Endothelial cell of umbilical vein (primary cell): ENCODE results near the gene CTSD. TPM values are rescaled to one million over a fixed set of nuclear protein-coding genes. Genes with fewer than 3 reads are reported as not detected.

Experiments
- BruUV-seq: library from RNA; stranded (reverse); fragments of 400-500 nt; replicated peaks from 2 replicates; lab custom pipeline; 2021; lab: Mats Ljungman, UMichigan
- CTCF ChIA-PET: fragments of 300-600, 350-600 bp; sonication (Branson Sonifier 250); formaldehyde crosslinking; loops from one replicate; lab custom pipeline; 2021; ENCODE audit warnings: antibody characterized with exemption, inconsistent platforms; lab: Charles Lee
- POLR2A ChIA-PET: fragments of 300-600, 350-600 bp; sonication (Branson Sonifier 250); formaldehyde crosslinking; loops from one replicate; lab custom pipeline; 2021; ENCODE audit warnings: antibody characterized with exemption, inconsistent platforms; lab: Charles Lee
- DNase-seq: peaks from one replicate; pipeline ENCODE4 v3.0.0-alpha.2; 2011; ENCODE audit warnings: low read depth, low spot score
- FAIRE-seq: peaks from 2 replicates; lab custom pipeline; 2011; peaks lifted over from hg19 to GRCh38; lab: Jason Lieb, UNC
- H2AFZ ChIP-seq: 2 replicates; pipeline ENCODE4 v1.6.0; 2012; ENCODE audit warnings: low read depth, low read length, control low read depth, inconsistent platforms
- H3K27ac ChIP-seq: 2 replicates; pipeline ENCODE4 v1.5.1; 2011; ENCODE audit warnings: low read depth, mild to moderate bottlenecking, control low read depth, low read length, moderate library complexity; ENCODE audit not compliant: insufficient read depth
- H3K27me3 ChIP-seq, 2 experiments: 2 replicates each; pipeline versions ENCODE4 v1.6.0 to v1.6.1; 2011; ENCODE audit warnings: low read length in 2 of 2, mixed read lengths in 1 of 2; ENCODE audit not compliant: control insufficient read depth in 2 of 2, insufficient read depth in 2 of 2
- H3K36me3 ChIP-seq, 2 experiments: 2 replicates in 1 of 2; 3 replicates in 1 of 2; pipeline ENCODE4 v1.5.1; 2011; ENCODE audit warnings: low read length in 2 of 2, mild to moderate bottlenecking in 1 of 2, moderate library complexity in 1 of 2; ENCODE audit not compliant: control insufficient read depth in 2 of 2, insufficient read depth in 2 of 2; ENCODE audit errors: extremely low read depth in 1 of 2
- H3K4me1 ChIP-seq: 3 replicates; pipeline ENCODE4 v1.5.1; 2011; ENCODE audit warnings: mild to moderate bottlenecking, low read length; ENCODE audit not compliant: control insufficient read depth, insufficient read depth; ENCODE audit errors: extremely low read depth
- H3K4me2 ChIP-seq: 2 replicates; pipeline ENCODE4 v1.6.1; 2011; ENCODE audit warnings: low read length, control low read depth, mixed read lengths; ENCODE audit not compliant: insufficient read depth
- H3K4me3 ChIP-seq, 3 experiments: fragments of 200-600 bp in 1 of 3; sonication (generic), shearing (Covaris generic) in 1 of 3; replicated peaks in 1 of 3; 2 replicates each; pipeline ENCODE4 v1.5.1; 2011 to 2016; ENCODE audit warnings: control low read depth in 3 of 3, low read length in 3 of 3, mild to moderate bottlenecking in 2 of 3, inconsistent platforms in 1 of 3, low read depth in 1 of 3, moderate library complexity in 1 of 3; ENCODE audit not compliant: insufficient read depth in 1 of 3
- H3K79me2 ChIP-seq: 2 replicates; pipeline ENCODE4 v1.6.0; 2012; ENCODE audit warnings: low read length, inconsistent platforms; ENCODE audit not compliant: control insufficient read depth, insufficient read depth
- H3K9ac ChIP-seq: replicated peaks from 2 replicates; pipeline ENCODE3; 2011; ENCODE audit warnings: low read length, control low read depth; ENCODE audit not compliant: insufficient read depth; ENCODE audit errors: extremely low read depth
- H3K9me1 ChIP-seq: replicated peaks from 3 replicates; pipeline ENCODE4 v1.6.0; 2011; ENCODE audit warnings: mild to moderate bottlenecking, low read length; ENCODE audit not compliant: control insufficient read depth, insufficient read depth; ENCODE audit errors: extremely low read depth
- H3K9me3 ChIP-seq: replicated peaks from 2 replicates; pipeline ENCODE4 v1.5.1; 2012; ENCODE audit warnings: low read length, inconsistent platforms; ENCODE audit not compliant: control insufficient read depth, insufficient read depth
- H4K20me1 ChIP-seq: replicated peaks from 2 replicates; pipeline ENCODE3; 2011; ENCODE audit warnings: mild to moderate bottlenecking, low read length; ENCODE audit not compliant: control insufficient read depth, insufficient read depth; ENCODE audit errors: extremely low read depth
- EZH2 ChIP-seq: IDR thresholded peaks from 2 replicates; pipeline ENCODE4 v1.6.1; 2012; ENCODE audit warnings: borderline replicate concordance, low read depth, mild to moderate bottlenecking, moderate library complexity, low read length, inconsistent platforms; ENCODE audit not compliant: severe bottlenecking
- FOS ChIP-seq: IDR thresholded peaks from 2 replicates; pipeline ENCODE4 v1.6.1; 2011; ENCODE audit warnings: mild to moderate bottlenecking, low read length, moderate library complexity, borderline replicate concordance; ENCODE audit not compliant: insufficient read depth
- JUN ChIP-seq: IDR thresholded peaks from 2 replicates; pipeline ENCODE4 v1.6.1; 2011; ENCODE audit warnings: borderline replicate concordance, low read depth; ENCODE audit not compliant: insufficient read length, insufficient read depth
- MYC ChIP-seq: IDR thresholded peaks from one replicate; pipeline ENCODE4 v1.6.1; 2011; ENCODE audit warnings: mild to moderate bottlenecking, low read depth, low read length
- POLR2A ChIP-seq: IDR thresholded peaks from 2 replicates; pipeline ENCODE4 v1.6.1; 2012; ENCODE audit warnings: low read depth, mild to moderate bottlenecking, control low read depth, low read length
- POLR2AphosphoS5 ChIP-seq: IDR thresholded peaks from 2 replicates; pipeline ENCODE4 v1.6.1; 2012; ENCODE audit warnings: low read depth, mild to moderate bottlenecking, control low read depth, low read length, moderate library complexity; ENCODE audit not compliant: insufficient read depth
- dilution Hi-C: fragments of 300-500 bp; cut with MboI; formaldehyde crosslinking; loops from one replicate; pipeline ENCODE4 v1.15.0; 2019; ENCODE audit warnings: low sequenced_read_pairs; ENCODE audit not compliant: extremely low pct_ligation_motif_present
- intact Hi-C: fragments of 100-400 bp; cut with micrococcal nuclease; formaldehyde crosslinking; loops from one replicate; pipeline ENCODE4 v1.10.0; 2022
- polyA plus RNA-seq, 4 experiments: library from polyadenylated mRNA; depleted of rRNA in 3 of 4; stranded (reverse) in 3 of 4; unstranded in 1 of 4; fragments of >200 nt; gene quantifications; 2 replicates each; pipeline versions ENCODE4 v1.2.1 to v1.2.3, GENCODE V29; 2011 to 2012; ENCODE audit warnings: missing spikeins in 1 of 4
- total RNA-seq: library from RNA; stranded (reverse); gene quantifications from 2 replicates; pipeline ENCODE4 v1.2.3, GENCODE V29; 2021
- TF ChIP-seq, protein P1 (sequence below): IDR thresholded peaks from 2 replicates; pipeline ENCODE4 v1.6.1; 2011; ENCODE audit not compliant: insufficient read depth, insufficient read length
- TF ChIP-seq, protein P2 (sequence below), 2 donors: IDR thresholded peaks; 1 replicate in 1 of 2; 2 replicates in 1 of 2; pipeline ENCODE4 v1.5.1; 2011; ENCODE audit warnings: low read length in 2 of 2, mild to moderate bottlenecking in 2 of 2, moderate library complexity in 2 of 2, control low read depth in 1 of 2, inconsistent platforms in 1 of 2, low read depth in 1 of 2; ENCODE audit not compliant: insufficient read depth in 1 of 2; ENCODE audit errors: extremely low read depth in 1 of 2

The CTSD gene
- total and polyA plus RNA-seq, 2 donors (not counting 3 experiments of a cell fraction or from before 2014, with no cell fraction given): 215 to 248 TPM

DNA sequence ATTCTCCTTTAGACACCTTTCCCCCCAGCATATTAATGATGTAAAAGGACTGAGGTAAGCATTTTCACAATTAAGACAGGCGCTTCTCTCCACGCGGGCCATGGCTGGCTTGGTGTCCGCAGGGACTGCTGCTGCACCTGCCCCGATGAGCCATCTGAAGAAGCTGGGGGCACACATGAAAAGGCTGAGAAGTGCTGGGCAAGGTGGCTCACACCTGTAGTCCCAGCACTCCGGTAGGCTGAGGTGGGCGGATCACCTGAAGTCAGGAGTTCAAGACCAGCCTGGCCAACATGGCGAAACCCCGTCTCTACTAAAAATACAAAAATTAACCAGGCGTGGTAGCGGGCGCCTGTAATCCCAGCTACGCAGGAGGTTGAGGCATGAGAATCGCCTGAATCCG lies 45.4 kb downstream of the CTSD start:
- FAIRE-seq: no peak

More for the DNA sequence above, 45.4 kb downstream of the CTSD start:
- no peaks in the 10 kb centered on the region for H4K20me1 ChIP-seq
- no peak overlapping the region for H3K9ac ChIP-seq
- no peaks in the 10 kb centered on the region for H3K9me3 ChIP-seq
- no peak for TF ChIP-seq POLR2AphosphoS5
- TF ChIP-seq MYC: no peak
- TF ChIP-seq, protein P1, sequence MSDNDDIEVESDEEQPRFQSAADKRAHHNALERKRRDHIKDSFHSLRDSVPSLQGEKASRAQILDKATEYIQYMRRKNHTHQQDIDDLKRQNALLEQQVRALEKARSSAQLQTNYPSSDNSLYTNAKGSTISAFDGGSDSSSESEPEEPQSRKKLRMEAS: no peak
- no peak for TF ChIP-seq FOS
- TF ChIP-seq JUN: no peak
- TF ChIP-seq EZH2: no peak
- TF ChIP-seq, protein P2, sequence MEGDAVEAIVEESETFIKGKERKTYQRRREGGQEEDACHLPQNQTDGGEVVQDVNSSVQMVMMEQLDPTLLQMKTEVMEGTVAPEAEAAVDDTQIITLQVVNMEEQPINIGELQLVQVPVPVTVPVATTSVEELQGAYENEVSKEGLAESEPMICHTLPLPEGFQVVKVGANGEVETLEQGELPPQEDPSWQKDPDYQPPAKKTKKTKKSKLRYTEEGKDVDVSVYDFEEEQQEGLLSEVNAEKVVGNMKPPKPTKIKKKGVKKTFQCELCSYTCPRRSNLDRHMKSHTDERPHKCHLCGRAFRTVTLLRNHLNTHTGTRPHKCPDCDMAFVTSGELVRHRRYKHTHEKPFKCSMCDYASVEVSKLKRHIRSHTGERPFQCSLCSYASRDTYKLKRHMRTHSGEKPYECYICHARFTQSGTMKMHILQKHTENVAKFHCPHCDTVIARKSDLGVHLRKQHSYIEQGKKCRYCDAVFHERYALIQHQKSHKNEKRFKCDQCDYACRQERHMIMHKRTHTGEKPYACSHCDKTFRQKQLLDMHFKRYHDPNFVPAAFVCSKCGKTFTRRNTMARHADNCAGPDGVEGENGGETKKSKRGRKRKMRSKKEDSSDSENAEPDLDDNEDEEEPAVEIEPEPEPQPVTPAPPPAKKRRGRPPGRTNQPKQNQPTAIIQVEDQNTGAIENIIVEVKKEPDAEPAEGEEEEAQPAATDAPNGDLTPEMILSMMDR (IDR thresholded peaks at IDR 0.05; ENCODE audit: extremely low read depth in 1 of 2, insufficient read depth in 1 of 2, low read depth in 1 of 2, low read length in 2 of 2): no peak
- no peak for TF ChIP-seq POLR2A
- BruUV-seq: no TSS peak
- no peak overlapping the region for H3K4me2 ChIP-seq
- H3K79me2 ChIP-seq: no peaks in the 10 kb centered on the region
- intact Hi-C loops: no loop called here
- DNase-seq: no peak
- no peak overlapping the region for H3K27ac ChIP-seq
- H3K36me3 ChIP-seq: no peaks in the 10 kb centered on the region
- H3K9me1 ChIP-seq: no peaks in the 10 kb centered on the region
- no peaks in the 10 kb centered on the region for H3K4me1 ChIP-seq
- H3K4me3 ChIP-seq: no peak overlapping the region
- peaks cover 0 to 1% of the 10 kb centered on the region in 2 experiments for H3K27me3 ChIP-seq
- POLR2A ChIA-PET: no interaction called here
- dilution Hi-C loops: no loop called here
- CTCF ChIA-PET: interaction anchor here (0.9 to 2.1 kb wide), 4 partner anchors 15 to 114 kb away, joined by 3 to 5 read pairs (median 4); no protein-coding TSS in a partner anchor
- no peak overlapping the region for H2AFZ ChIP-seq
